ENCODE results near the gene SDHB. TPM values are rescaled to one million over a fixed set of nuclear protein-coding genes. Genes with fewer than 3 reads are reported as not detected.

The SDHB gene
- total and polyA plus RNA-seq, 9 of the 15 experiments (the other 6 are each of a cell fraction or from before 2014, with no cell fraction given): 207 to 554 (median 365) TPM

DNA sequence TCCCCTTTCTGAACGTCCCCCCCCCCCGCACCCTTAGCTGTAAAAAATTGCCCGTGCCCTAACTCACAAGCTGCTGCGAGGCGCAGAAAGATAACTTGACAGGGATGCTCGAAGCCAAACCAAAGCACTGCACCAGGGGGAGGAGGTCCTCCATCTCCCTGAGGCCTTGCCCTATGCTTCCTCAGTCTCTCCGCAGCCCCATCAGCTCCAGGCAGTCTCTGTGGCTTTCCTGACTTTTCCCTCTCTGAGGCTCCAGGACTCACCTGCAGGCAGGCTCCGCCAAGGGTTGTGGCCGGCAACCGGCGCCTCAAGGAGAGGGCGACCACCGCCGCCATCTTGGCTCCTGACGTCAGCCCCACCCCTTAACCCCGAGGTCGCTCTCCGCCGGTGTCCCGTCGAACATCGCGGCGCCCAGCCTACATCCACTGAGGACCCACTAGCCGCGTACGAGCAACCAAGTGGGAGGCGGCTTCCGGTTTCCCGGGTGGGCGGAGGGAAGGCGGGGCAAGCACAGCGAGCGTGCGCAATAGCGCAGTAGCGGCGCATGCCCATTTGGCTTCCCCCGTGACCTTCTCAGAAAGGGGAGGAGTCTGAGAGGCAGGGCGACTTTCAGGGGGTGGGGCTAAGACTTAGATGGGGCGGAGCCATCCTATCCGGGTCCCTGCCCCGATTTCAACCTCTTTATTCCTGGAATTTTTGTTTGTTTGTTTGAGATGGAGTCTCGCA, at the start of gene SDHB (continued):
- TF ChIP-seq, protein P1, sequence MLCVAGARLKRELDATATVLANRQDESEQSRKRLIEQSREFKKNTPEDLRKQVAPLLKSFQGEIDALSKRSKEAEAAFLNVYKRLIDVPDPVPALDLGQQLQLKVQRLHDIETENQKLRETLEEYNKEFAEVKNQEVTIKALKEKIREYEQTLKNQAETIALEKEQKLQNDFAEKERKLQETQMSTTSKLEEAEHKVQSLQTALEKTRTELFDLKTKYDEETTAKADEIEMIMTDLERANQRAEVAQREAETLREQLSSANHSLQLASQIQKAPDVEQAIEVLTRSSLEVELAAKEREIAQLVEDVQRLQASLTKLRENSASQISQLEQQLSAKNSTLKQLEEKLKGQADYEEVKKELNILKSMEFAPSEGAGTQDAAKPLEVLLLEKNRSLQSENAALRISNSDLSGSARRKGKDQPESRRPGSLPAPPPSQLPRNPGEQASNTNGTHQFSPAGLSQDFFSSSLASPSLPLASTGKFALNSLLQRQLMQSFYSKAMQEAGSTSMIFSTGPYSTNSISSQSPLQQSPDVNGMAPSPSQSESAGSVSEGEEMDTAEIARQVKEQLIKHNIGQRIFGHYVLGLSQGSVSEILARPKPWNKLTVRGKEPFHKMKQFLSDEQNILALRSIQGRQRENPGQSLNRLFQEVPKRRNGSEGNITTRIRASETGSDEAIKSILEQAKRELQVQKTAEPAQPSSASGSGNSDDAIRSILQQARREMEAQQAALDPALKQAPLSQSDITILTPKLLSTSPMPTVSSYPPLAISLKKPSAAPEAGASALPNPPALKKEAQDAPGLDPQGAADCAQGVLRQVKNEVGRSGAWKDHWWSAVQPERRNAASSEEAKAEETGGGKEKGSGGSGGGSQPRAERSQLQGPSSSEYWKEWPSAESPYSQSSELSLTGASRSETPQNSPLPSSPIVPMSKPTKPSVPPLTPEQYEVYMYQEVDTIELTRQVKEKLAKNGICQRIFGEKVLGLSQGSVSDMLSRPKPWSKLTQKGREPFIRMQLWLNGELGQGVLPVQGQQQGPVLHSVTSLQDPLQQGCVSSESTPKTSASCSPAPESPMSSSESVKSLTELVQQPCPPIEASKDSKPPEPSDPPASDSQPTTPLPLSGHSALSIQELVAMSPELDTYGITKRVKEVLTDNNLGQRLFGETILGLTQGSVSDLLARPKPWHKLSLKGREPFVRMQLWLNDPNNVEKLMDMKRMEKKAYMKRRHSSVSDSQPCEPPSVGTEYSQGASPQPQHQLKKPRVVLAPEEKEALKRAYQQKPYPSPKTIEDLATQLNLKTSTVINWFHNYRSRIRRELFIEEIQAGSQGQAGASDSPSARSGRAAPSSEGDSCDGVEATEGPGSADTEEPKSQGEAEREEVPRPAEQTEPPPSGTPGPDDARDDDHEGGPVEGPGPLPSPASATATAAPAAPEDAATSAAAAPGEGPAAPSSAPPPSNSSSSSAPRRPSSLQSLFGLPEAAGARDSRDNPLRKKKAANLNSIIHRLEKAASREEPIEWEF (CRISPR knock-in tag; IDR thresholded peaks at IDR 0.05): no peak
- no peak for TF ChIP-seq HNRNPL (IDR thresholded peaks at IDR 0.05; ENCODE audit: low read depth, low read length)
- TF ChIP-seq, protein P2, sequence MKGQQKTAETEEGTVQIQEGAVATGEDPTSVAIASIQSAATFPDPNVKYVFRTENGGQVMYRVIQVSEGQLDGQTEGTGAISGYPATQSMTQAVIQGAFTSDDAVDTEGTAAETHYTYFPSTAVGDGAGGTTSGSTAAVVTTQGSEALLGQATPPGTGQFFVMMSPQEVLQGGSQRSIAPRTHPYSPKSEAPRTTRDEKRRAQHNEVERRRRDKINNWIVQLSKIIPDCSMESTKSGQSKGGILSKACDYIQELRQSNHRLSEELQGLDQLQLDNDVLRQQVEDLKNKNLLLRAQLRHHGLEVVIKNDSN (CRISPR knock-in tag; IDR thresholded peaks at IDR 0.05): peak; percentile 88
- TF ChIP-seq ZNF699 (CRISPR knock-in tag; IDR thresholded peaks at IDR 0.05; ENCODE audit: insufficient replicate concordance): no peak
- peak; percentile 74 for TF ChIP-seq DIDO1 (tag; IDR thresholded peaks at IDR 0.05; ENCODE audit: low read depth)
- peak; percentile 92 for TF ChIP-seq SP1 (CRISPR knock-in tag; IDR thresholded peaks at IDR 0.05)
- TF ChIP-seq, protein P3, sequence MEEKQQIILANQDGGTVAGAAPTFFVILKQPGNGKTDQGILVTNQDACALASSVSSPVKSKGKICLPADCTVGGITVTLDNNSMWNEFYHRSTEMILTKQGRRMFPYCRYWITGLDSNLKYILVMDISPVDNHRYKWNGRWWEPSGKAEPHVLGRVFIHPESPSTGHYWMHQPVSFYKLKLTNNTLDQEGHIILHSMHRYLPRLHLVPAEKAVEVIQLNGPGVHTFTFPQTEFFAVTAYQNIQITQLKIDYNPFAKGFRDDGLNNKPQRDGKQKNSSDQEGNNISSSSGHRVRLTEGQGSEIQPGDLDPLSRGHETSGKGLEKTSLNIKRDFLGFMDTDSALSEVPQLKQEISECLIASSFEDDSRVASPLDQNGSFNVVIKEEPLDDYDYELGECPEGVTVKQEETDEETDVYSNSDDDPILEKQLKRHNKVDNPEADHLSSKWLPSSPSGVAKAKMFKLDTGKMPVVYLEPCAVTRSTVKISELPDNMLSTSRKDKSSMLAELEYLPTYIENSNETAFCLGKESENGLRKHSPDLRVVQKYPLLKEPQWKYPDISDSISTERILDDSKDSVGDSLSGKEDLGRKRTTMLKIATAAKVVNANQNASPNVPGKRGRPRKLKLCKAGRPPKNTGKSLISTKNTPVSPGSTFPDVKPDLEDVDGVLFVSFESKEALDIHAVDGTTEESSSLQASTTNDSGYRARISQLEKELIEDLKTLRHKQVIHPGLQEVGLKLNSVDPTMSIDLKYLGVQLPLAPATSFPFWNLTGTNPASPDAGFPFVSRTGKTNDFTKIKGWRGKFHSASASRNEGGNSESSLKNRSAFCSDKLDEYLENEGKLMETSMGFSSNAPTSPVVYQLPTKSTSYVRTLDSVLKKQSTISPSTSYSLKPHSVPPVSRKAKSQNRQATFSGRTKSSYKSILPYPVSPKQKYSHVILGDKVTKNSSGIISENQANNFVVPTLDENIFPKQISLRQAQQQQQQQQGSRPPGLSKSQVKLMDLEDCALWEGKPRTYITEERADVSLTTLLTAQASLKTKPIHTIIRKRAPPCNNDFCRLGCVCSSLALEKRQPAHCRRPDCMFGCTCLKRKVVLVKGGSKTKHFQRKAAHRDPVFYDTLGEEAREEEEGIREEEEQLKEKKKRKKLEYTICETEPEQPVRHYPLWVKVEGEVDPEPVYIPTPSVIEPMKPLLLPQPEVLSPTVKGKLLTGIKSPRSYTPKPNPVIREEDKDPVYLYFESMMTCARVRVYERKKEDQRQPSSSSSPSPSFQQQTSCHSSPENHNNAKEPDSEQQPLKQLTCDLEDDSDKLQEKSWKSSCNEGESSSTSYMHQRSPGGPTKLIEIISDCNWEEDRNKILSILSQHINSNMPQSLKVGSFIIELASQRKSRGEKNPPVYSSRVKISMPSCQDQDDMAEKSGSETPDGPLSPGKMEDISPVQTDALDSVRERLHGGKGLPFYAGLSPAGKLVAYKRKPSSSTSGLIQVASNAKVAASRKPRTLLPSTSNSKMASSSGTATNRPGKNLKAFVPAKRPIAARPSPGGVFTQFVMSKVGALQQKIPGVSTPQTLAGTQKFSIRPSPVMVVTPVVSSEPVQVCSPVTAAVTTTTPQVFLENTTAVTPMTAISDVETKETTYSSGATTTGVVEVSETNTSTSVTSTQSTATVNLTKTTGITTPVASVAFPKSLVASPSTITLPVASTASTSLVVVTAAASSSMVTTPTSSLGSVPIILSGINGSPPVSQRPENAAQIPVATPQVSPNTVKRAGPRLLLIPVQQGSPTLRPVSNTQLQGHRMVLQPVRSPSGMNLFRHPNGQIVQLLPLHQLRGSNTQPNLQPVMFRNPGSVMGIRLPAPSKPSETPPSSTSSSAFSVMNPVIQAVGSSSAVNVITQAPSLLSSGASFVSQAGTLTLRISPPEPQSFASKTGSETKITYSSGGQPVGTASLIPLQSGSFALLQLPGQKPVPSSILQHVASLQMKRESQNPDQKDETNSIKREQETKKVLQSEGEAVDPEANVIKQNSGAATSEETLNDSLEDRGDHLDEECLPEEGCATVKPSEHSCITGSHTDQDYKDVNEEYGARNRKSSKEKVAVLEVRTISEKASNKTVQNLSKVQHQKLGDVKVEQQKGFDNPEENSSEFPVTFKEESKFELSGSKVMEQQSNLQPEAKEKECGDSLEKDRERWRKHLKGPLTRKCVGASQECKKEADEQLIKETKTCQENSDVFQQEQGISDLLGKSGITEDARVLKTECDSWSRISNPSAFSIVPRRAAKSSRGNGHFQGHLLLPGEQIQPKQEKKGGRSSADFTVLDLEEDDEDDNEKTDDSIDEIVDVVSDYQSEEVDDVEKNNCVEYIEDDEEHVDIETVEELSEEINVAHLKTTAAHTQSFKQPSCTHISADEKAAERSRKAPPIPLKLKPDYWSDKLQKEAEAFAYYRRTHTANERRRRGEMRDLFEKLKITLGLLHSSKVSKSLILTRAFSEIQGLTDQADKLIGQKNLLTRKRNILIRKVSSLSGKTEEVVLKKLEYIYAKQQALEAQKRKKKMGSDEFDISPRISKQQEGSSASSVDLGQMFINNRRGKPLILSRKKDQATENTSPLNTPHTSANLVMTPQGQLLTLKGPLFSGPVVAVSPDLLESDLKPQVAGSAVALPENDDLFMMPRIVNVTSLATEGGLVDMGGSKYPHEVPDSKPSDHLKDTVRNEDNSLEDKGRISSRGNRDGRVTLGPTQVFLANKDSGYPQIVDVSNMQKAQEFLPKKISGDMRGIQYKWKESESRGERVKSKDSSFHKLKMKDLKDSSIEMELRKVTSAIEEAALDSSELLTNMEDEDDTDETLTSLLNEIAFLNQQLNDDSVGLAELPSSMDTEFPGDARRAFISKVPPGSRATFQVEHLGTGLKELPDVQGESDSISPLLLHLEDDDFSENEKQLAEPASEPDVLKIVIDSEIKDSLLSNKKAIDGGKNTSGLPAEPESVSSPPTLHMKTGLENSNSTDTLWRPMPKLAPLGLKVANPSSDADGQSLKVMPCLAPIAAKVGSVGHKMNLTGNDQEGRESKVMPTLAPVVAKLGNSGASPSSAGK (IDR thresholded peaks at IDR 0.05): no peak
- TF ChIP-seq NELFE (IDR thresholded peaks at IDR 0.05; ENCODE audit: insufficient read depth, insufficient read length): no peak
- TF ChIP-seq XRCC4 (IDR thresholded peaks at IDR 0.05; ENCODE audit: extremely low read depth, insufficient read depth, insufficient read length): no peak
